Stomach (tissue), 4 donors: ENCODE measurements around the gene PLCE1.

Experiments used
- POLR2AphosphoS5 ChIP-seq, 3 donors: sonication (generic); formaldehyde crosslinking; IDR thresholded peaks; one replicate each; pipeline ENCODE4 v1.6.1; 2016; ENCODE audit warnings: antibody characterized with exemption in 3 of 3
- TF ChIP-seq, protein P1 (sequence below), 7 experiments: fragments of 450-650 bp in 4 of 7; fragments of 200-600 bp in 3 of 7; sonication (generic) in 3 of 7; IDR thresholded peaks; one replicate each; pipeline ENCODE4 v1.5.1; 2016 to 2019; ENCODE audit warnings: antibody characterized with exemption in 7 of 7, control low read depth in 2 of 7, mild to moderate bottlenecking in 1 of 7

DNA sequence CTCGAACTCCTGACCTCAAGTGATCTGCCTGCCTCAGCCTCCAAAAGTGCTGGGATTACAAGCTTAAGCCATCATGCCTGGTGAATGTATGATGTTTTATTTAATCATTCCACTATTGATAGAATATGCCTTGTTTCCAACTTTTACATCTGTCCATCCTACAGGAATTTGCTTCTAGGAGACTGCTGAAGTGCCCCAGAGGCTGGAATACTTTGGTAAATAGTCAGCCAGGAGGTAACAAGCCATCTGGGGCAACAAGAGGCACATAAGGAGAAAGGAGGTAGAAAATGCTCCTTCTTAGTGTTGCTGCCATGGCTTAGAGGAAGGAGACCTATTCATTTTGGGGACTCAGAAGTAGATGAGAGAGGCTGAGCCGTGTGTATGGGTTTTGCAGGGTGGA is 14.8 kb downstream of the PLCE1 start:
- TF ChIP-seq POLR2AphosphoS5 (IDR thresholded peaks at IDR 0.05), result no peak
- TF ChIP-seq, protein P1, sequence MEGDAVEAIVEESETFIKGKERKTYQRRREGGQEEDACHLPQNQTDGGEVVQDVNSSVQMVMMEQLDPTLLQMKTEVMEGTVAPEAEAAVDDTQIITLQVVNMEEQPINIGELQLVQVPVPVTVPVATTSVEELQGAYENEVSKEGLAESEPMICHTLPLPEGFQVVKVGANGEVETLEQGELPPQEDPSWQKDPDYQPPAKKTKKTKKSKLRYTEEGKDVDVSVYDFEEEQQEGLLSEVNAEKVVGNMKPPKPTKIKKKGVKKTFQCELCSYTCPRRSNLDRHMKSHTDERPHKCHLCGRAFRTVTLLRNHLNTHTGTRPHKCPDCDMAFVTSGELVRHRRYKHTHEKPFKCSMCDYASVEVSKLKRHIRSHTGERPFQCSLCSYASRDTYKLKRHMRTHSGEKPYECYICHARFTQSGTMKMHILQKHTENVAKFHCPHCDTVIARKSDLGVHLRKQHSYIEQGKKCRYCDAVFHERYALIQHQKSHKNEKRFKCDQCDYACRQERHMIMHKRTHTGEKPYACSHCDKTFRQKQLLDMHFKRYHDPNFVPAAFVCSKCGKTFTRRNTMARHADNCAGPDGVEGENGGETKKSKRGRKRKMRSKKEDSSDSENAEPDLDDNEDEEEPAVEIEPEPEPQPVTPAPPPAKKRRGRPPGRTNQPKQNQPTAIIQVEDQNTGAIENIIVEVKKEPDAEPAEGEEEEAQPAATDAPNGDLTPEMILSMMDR (IDR thresholded peaks at IDR 0.05), result no peak
